OCI-LY3 (cell line): ENCODE measurements around the gene EGFL7.

ENCODE experiments used
- H2AFZ ChIP-seq: fragments of 200-600, 300-600 bp; shearing (Covaris generic); 2 replicates; pipeline ENCODE4 v1.6.0; 2014; ENCODE audit warnings: antibody characterized with exemption, low read depth, low read length
- H3K27ac ChIP-seq: fragments of 200-600, 300-600 bp; sonication (generic); 2 replicates; pipeline ENCODE4 v1.5.1; 2014; ENCODE audit warnings: mild to moderate bottlenecking, low read length, moderate library complexity, mixed read lengths
- H3K27me3 ChIP-seq: fragments of 200-600, 300-600 bp; sonication (generic); 2 replicates; pipeline ENCODE4 v1.6.1; 2014; ENCODE audit warnings: low read depth, low read length, mixed read lengths
- H3K36me3 ChIP-seq: fragments of 200-600, 300-600 bp; sonication (generic); replicated peaks from 2 replicates; pipeline ENCODE3; 2014; ENCODE audit warnings: low read depth, low read length, mixed read lengths
- H3K4me1 ChIP-seq: fragments of 300-600, 200-600 bp; sonication (generic); 2 replicates; pipeline ENCODE4 v1.6.1; 2014; ENCODE audit warnings: low read length, mixed read lengths
- H3K4me2 ChIP-seq: fragments of 200-600, 300-600 bp; sonication (generic); 2 replicates; pipeline ENCODE4 v1.6.1; 2014; ENCODE audit warnings: low read length, mixed read lengths
- H3K4me3 ChIP-seq: fragments of 300-600, 200-600 bp; sonication (generic); 2 replicates; pipeline ENCODE4 v1.5.1; 2014; ENCODE audit warnings: antibody characterized with exemption, mild to moderate bottlenecking, low read length, moderate library complexity
- H3K79me2 ChIP-seq: fragments of 300-600, 200-600 bp; shearing (Covaris generic); 2 replicates; pipeline ENCODE4 v1.6.1; 2014; ENCODE audit warnings: mild to moderate bottlenecking, low read length, mixed read lengths
- H3K9ac ChIP-seq: fragments of 300-600, 200-600 bp; shearing (Covaris generic); 2 replicates; pipeline ENCODE4 v1.6.0; 2014; ENCODE audit warnings: mild to moderate bottlenecking, low read length, moderate library complexity
- H3K9me3 ChIP-seq: fragments of 200-600, 300-600 bp; shearing (Covaris generic); 2 replicates; pipeline ENCODE4 v1.6.1; 2014; ENCODE audit warnings: low read length, mixed read lengths; ENCODE audit not compliant: insufficient read depth
- H4K20me1 ChIP-seq: fragments of 200-600, 300-600 bp; sonication (generic); 2 replicates; pipeline ENCODE4 v1.6.1; 2016; ENCODE audit warnings: low read length, mixed read lengths; ENCODE audit not compliant: insufficient read depth
- EZH2phosphoT487 ChIP-seq: fragments of 200-600 bp; shearing (Covaris generic); IDR thresholded peaks from 2 replicates; pipeline ENCODE4 v1.6.1; 2018; ENCODE audit warnings: antibody characterized with exemption, mixed run types, low read depth
- TF ChIP-seq, protein P1 (sequence below): fragments of 200-600, 300-600 bp; sonication (generic); IDR thresholded peaks from 2 replicates; pipeline ENCODE4 v1.5.1; 2014; ENCODE audit warnings: antibody characterized with exemption, low read length, low read depth

The EGFL7 gene

DNA sequence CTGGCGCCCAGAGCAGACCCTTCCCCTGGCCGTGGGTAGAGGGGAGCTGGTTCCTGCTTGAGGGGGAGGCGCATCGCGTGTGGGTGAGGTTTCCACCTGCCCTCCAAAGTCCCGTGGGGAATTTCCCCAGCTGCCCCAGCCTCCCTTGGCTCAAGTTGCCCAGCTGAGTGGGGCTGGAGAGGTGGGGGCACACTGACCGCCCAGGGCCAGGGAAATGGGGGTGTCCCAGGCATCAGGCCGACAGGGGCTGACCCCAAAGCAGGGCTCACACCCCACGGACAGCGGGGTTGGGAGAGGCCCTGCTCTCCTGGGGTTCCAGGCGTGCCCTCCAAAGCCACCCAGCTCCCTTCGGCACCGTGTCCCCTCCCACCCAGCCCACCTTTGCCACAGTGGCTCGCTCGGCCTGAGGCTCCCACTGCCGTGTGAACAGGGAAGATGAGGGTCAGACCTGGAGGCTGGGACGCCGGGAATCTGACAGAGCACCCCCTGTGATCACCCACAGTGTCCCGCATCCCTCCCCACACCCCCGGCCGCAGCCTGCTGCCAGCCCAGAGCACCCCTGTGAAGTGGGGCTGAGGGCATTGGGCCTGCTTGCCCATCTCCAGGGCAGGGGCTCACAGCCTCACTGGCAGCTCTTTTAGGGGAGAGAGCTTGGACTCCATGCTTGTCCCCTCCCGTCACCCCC, 933 bp upstream of the EGFL7 start:
- Histone ChIP-seq H3K27me3 (peaks cover 56% of the 10 kb centered on the region), H4K20me1 (no peaks in the 10 kb centered on the region), H3K4me2 (no peak overlapping the region), H3K4me1 (no peaks in the 10 kb centered on the region), H3K4me3 (no peak overlapping the region), H3K79me2 (no peaks in the 10 kb centered on the region), H2AFZ (no peak overlapping the region), H3K9me3 (no peaks in the 10 kb centered on the region), H3K9ac (no peak overlapping the region), H3K36me3 (no peaks in the 10 kb centered on the region), H3K27ac (no peak overlapping the region)
- TF ChIP-seq, protein P1, sequence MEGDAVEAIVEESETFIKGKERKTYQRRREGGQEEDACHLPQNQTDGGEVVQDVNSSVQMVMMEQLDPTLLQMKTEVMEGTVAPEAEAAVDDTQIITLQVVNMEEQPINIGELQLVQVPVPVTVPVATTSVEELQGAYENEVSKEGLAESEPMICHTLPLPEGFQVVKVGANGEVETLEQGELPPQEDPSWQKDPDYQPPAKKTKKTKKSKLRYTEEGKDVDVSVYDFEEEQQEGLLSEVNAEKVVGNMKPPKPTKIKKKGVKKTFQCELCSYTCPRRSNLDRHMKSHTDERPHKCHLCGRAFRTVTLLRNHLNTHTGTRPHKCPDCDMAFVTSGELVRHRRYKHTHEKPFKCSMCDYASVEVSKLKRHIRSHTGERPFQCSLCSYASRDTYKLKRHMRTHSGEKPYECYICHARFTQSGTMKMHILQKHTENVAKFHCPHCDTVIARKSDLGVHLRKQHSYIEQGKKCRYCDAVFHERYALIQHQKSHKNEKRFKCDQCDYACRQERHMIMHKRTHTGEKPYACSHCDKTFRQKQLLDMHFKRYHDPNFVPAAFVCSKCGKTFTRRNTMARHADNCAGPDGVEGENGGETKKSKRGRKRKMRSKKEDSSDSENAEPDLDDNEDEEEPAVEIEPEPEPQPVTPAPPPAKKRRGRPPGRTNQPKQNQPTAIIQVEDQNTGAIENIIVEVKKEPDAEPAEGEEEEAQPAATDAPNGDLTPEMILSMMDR: no peak
- no peak for TF ChIP-seq EZH2phosphoT487

DNA sequence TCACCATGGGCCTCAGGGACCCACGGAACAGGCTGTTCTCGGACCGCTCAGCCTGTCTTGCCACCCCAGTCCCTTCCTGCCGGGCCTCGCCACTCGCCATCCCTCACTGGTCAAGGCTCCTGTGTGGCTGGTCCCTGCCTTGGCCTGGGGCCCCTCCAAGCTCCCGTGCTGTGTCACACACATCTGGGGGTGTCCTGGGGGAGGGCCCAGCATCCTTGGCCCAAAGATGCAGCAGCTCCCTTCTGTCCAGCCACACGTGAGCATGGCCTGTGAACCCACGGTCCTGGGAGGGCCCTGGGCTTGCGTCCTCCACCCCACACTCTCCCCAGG, 425 bp upstream of the EGFL7 start:
- peaks cover 56% of the 10 kb centered on the region for H3K27me3 ChIP-seq
- TF ChIP-seq EZH2phosphoT487: no peak
- TF ChIP-seq, protein P1: no peak
- no peaks in the 10 kb centered on the region for H3K79me2 ChIP-seq
- H3K9me3 ChIP-seq: no peaks in the 10 kb centered on the region
- H3K4me1 ChIP-seq: no peaks in the 10 kb centered on the region
- H4K20me1 ChIP-seq: no peaks in the 10 kb centered on the region
- H2AFZ ChIP-seq: no peak overlapping the region
- H3K9ac ChIP-seq: no peak overlapping the region
- no peaks in the 10 kb centered on the region for H3K36me3 ChIP-seq
- H3K4me3 ChIP-seq: no peak overlapping the region
- no peak overlapping the region for H3K27ac ChIP-seq
- no peak overlapping the region for H3K4me2 ChIP-seq

DNA sequence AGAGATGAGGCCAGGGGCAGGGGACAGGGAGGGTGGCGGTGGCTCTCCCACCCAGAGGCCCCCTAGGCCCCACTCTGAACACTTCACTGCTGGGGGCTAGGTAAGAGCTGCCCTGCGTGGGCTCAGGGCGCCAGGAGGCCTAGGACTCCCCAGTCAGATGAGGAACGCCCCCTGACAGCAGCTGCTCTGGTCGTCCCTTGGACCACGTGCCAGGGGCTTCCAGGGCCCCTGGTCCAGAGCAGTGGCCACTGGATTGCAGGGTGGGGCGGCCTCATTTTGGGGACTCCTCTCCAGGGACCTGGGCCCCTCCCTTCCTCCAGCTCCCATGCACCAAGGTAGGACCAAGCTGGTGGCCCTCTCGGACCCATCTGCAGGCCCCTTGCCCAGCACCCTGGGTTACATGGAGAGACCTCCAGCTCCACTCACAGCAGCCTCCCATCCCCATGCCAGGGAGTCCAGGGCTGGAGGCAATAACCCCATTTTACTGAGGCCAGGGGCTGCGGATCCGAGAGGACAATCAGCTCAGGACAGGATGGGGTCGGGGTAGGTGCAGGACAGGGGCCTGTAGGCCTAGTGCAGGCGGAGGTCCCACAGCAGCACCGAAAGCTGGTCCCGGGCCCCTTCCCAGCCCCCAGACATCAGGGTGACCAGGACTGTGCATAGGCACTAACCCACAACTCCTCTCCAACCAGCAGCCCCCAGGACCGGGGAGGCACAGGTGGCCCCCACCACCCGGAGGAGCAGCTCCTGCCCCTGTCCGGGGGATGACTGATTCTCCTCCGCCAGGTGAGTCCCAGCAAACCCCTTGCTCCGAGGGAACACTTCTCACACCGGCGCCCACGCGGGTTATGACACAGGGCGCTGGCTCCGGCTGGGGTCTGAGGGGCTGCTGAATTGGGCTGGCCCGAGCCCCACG, 1.5 kb downstream of the EGFL7 start:
- Histone ChIP-seq H3K4me1 (no peaks in the 10 kb centered on the region), H3K27ac (no peak overlapping the region), H3K4me2 (no peak overlapping the region), H3K9ac (no peak overlapping the region), H2AFZ (no peak overlapping the region), H3K4me3 (no peak overlapping the region), H3K9me3 (no peaks in the 10 kb centered on the region), H3K36me3 (no peaks in the 10 kb centered on the region), H3K27me3 (peaks cover 46% of the 10 kb centered on the region), H4K20me1 (no peaks in the 10 kb centered on the region), H3K79me2 (no peaks in the 10 kb centered on the region)
- no peak for TF ChIP-seq EZH2phosphoT487
- TF ChIP-seq, protein P1: no peak

DNA sequence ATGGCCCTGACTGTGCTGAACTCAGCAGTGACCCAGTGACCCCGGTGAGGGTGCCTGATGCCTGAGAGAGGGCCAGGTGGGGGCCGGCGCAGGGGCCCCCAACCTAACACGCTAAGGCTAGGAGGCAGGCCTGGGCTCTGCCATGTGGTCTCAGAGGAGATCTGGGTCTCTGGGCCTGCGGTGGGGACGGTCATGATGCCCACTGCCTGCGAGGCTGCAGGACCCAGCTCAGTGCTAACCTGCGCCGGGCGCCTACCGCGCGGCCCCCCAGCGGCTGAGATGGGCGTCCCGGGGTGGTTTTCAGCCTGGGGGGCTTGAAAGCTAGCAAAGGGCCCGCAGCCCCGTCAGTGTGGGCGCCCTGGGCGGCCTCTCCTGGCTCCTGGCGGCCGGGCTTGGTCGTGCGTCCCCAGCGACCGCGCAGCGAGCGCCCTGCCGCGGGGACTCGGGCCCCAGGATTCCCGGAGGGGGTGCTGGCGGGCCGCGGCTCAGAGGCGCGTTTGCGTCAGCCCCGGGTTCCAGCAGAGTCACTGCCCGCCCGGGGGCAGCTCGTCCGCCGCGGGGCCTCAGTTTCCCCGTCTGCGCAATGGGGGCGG, 2.5 kb downstream of the EGFL7 start:
- H3K4me2 ChIP-seq: no peak overlapping the region
- peaks cover 43% of the 10 kb centered on the region for H3K27me3 ChIP-seq
- H3K9ac ChIP-seq: no peak overlapping the region
- H3K9me3 ChIP-seq: no peaks in the 10 kb centered on the region
- H4K20me1 ChIP-seq: no peaks in the 10 kb centered on the region
- no peak overlapping the region for H3K4me3 ChIP-seq
- H2AFZ ChIP-seq: no peak overlapping the region
- no peaks in the 10 kb centered on the region for H3K4me1 ChIP-seq
- no peaks in the 10 kb centered on the region for H3K79me2 ChIP-seq
- TF ChIP-seq, protein P1: no peak
- no peak for TF ChIP-seq EZH2phosphoT487
- no peaks in the 10 kb centered on the region for H3K36me3 ChIP-seq
- H3K27ac ChIP-seq: no peak overlapping the region
